Peyer's patch (tissue), 4 donors: ENCODE measurements around the gene KRT26.

Experiments
- CTCF ChIP-seq, 6 experiments: fragments of 450-650 bp in 4 of 6; fragments of 200-600 bp in 2 of 6; sonication (generic) in 1 of 6; IDR thresholded peaks; one replicate each; pipeline ENCODE4 v1.5.1; 2017 to 2019; ENCODE audit warnings: antibody characterized with exemption in 6 of 6, mild to moderate bottlenecking in 3 of 6, moderate library complexity in 1 of 6
- POLR2A ChIP-seq, 2 donors: fragments of 450-650 bp; IDR thresholded peaks; one replicate each; pipeline ENCODE4 v1.5.1; 2017; ENCODE audit warnings: antibody characterized with exemption in 2 of 2, mild to moderate bottlenecking in 2 of 2, moderate library complexity in 2 of 2

DNA sequence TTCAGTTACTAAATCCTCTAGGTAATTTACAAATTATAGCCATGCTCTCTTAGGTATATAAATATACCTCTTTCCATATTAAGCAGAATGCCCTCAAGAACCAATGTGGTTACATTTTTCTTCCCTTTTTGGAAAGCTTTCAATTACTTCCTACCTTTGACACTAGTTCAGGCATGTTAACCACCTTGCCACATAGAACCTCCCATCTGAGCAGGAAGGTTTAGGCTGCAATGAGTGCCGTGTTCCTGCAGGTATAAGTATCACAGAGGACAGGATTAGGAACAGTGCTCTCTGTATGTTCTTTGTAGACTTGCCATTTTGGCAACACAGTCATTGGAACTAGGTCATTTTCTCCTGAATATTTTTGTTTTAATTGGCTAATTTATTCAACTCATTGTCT, 37.0 kb downstream of the KRT26 start:
- TF ChIP-seq CTCF (IDR thresholded peaks at IDR 0.05) (no peak), POLR2A (IDR thresholded peaks at IDR 0.05) (no peak)
